Measurements from ENCODE around the gene AMBRA1. TPM values are rescaled to one million over a fixed set of nuclear protein-coding genes. Genes with fewer than 3 reads are reported as not detected.

The AMBRA1 gene
- total RNA-seq, 3 donors from 2014 or later, result 32.5 to 38.9 (median 34.1) TPM

- no peak for TF ChIP-seq POLR2AphosphoS5 (IDR thresholded peaks at IDR 0.05)
- TF ChIP-seq, protein P1, sequence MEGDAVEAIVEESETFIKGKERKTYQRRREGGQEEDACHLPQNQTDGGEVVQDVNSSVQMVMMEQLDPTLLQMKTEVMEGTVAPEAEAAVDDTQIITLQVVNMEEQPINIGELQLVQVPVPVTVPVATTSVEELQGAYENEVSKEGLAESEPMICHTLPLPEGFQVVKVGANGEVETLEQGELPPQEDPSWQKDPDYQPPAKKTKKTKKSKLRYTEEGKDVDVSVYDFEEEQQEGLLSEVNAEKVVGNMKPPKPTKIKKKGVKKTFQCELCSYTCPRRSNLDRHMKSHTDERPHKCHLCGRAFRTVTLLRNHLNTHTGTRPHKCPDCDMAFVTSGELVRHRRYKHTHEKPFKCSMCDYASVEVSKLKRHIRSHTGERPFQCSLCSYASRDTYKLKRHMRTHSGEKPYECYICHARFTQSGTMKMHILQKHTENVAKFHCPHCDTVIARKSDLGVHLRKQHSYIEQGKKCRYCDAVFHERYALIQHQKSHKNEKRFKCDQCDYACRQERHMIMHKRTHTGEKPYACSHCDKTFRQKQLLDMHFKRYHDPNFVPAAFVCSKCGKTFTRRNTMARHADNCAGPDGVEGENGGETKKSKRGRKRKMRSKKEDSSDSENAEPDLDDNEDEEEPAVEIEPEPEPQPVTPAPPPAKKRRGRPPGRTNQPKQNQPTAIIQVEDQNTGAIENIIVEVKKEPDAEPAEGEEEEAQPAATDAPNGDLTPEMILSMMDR (IDR thresholded peaks at IDR 0.05), result no peak
- TF ChIP-seq POLR2A (IDR thresholded peaks at IDR 0.05), result no peak
- H3K27ac ChIP-seq, result no peak overlapping the region
- H3K4me3 ChIP-seq, result no peak overlapping the region
- H3K36me3 ChIP-seq, result no peaks in the 10 kb centered on the region
- H3K9me3 ChIP-seq, result no peaks in the 10 kb centered on the region
- intact Hi-C loops (cut with DNase I; ENCODE audit: low total_unique reads), result no loop called here
- no peaks in the 10 kb centered on the region for H3K4me1 ChIP-seq
- DNase-seq (ENCODE audit: low spot score in 2 of 2), result no peak
- H3K27me3 ChIP-seq, result no peaks in the 10 kb centered on the region
Measured at GRCh38 chr11:46505741-46506482, 87.9 kb downstream of the AMBRA1 start.

GRCh38 chr11:46504817-46505613, 88.8 kb downstream of the AMBRA1 start:
- TF ChIP-seq, protein P1 (IDR thresholded peaks at IDR 0.05), result no peak
- TF ChIP-seq POLR2AphosphoS5 (IDR thresholded peaks at IDR 0.05) (no peak), POLR2A (IDR thresholded peaks at IDR 0.05) (no peak)
- no peaks in the 10 kb centered on the region for H3K36me3 ChIP-seq
- no peaks in the 10 kb centered on the region for H3K27me3 ChIP-seq
- no peaks in the 10 kb centered on the region for H3K9me3 ChIP-seq
- no peaks in the 10 kb centered on the region for H3K4me1 ChIP-seq
- H3K4me3 ChIP-seq, result no peak overlapping the region
- DNase-seq (ENCODE audit: low spot score in 2 of 2), result no peak
- no peak overlapping the region for H3K27ac ChIP-seq
- intact Hi-C loops (cut with DNase I; ENCODE audit: low total_unique reads), result no loop called here

DNA sequence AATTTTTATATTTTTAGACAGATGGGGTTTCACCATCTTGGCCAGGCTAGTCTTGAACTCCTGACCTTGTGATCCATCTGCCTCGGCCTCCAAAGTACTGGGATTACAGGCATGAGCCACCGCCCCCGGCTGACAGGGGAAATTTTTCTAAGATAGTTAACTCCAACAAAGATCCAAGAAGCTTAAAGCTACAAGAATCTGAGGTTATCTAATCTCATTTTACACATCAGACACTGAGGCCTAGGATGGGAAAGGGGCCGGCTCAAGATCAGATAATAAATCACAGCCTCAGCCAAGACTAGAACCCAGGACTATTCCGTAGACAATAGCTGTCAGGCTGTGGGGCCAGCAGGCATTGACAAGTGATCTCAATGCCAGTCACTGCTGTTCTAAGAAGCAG, 94.0 kb downstream of the AMBRA1 start:
- Histone ChIP-seq H3K27me3 (no peaks in the 10 kb centered on the region), H3K36me3 (no peaks in the 10 kb centered on the region), H3K27ac (no peak overlapping the region), H3K4me3 (no peak overlapping the region), H3K9me3 (no peaks in the 10 kb centered on the region), H3K4me1 (no peaks in the 10 kb centered on the region)
- TF ChIP-seq POLR2A (IDR thresholded peaks at IDR 0.05), result no peak
- TF ChIP-seq POLR2AphosphoS5 (IDR thresholded peaks at IDR 0.05), result no peak
- TF ChIP-seq, protein P1 (IDR thresholded peaks at IDR 0.05), result no peak
- DNase-seq (ENCODE audit: low spot score in 2 of 2), result no peak
- intact Hi-C loops (cut with DNase I; ENCODE audit: low total_unique reads), result no loop called here

DNA sequence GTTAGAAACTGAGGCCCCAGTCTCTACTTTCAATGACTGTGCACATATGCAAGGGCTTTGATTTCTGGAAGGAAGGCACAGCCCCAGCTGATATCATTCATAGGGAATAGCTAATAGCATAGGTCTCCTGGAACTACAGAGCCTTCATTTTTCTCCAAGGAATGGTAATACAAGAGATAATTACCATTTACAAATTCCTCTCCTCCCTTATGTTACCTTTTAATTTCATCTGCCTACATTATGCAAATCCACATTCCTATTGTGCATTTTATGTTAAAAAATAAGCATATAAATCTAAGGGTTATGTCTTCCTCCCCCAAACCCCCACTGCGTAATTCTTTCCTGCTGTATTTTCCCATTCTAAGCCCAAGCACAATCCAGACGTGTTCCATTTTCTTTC, 94.9 kb downstream of the AMBRA1 start:
- Histone ChIP-seq H3K27ac (no peak overlapping the region), H3K27me3 (no peaks in the 10 kb centered on the region), H3K4me1 (no peaks in the 10 kb centered on the region), H3K36me3 (no peaks in the 10 kb centered on the region), H3K9me3 (no peaks in the 10 kb centered on the region), H3K4me3 (no peak overlapping the region)
- no peak for DNase-seq (ENCODE audit: low spot score in 2 of 2)
- intact Hi-C loops (cut with DNase I; ENCODE audit: low total_unique reads), result no loop called here
- TF ChIP-seq, protein P1 (IDR thresholded peaks at IDR 0.05), result no peak
- TF ChIP-seq POLR2A (IDR thresholded peaks at IDR 0.05) (no peak), POLR2AphosphoS5 (IDR thresholded peaks at IDR 0.05) (no peak)

- Histone ChIP-seq H3K4me1 (no peaks in the 10 kb centered on the region), H3K27ac (no peak overlapping the region), H3K27me3 (no peaks in the 10 kb centered on the region), H3K4me3 (no peak overlapping the region), H3K9me3 (no peaks in the 10 kb centered on the region), H3K36me3 (no peaks in the 10 kb centered on the region)
- DNase-seq (ENCODE audit: low spot score in 2 of 2), result no peak
- TF ChIP-seq, protein P1 (IDR thresholded peaks at IDR 0.05), result no peak
- TF ChIP-seq POLR2A (IDR thresholded peaks at IDR 0.05), result no peak
- TF ChIP-seq POLR2AphosphoS5 (IDR thresholded peaks at IDR 0.05), result no peak
- intact Hi-C loops (cut with DNase I; ENCODE audit: low total_unique reads), result no loop called here
Measured at GRCh38 chr11:46498179-46498578, 95.6 kb downstream of the AMBRA1 start.

Measured in breast epithelium (tissue), 4 donors.